HFFc6 (cell line): ENCODE data around the gene TCP11. TPM values are rescaled to one million over a fixed set of nuclear protein-coding genes. Genes with fewer than 3 reads are reported as not detected.

ENCODE experiments used
- DNase-seq: peaks from one replicate; pipeline ENCODE4 v3.0.0-alpha.2; 2018
- H3K27ac Mint-ChIP-seq: 2 replicates; pipeline ENCODE4 v1.8.0; 2020; ENCODE audit warnings: mild to moderate bottlenecking, mixed read lengths
- H3K27me3 Mint-ChIP-seq: 2 replicates; pipeline ENCODE4 v1.8.0; 2021; ENCODE audit warnings: mild to moderate bottlenecking, moderate library complexity, mixed read lengths; ENCODE audit not compliant: insufficient read depth
- H3K36me3 Mint-ChIP-seq: 2 replicates; pipeline ENCODE4 v1.8.0; 2021; ENCODE audit warnings: low read depth, mixed read lengths
- H3K4me1 Mint-ChIP-seq: 2 replicates; pipeline ENCODE4 v1.8.0; 2020; ENCODE audit warnings: low read depth, mixed read lengths
- H3K4me3 Mint-ChIP-seq: 2 replicates; pipeline ENCODE4 v1.8.0; 2020; ENCODE audit warnings: mild to moderate bottlenecking, moderate library complexity, mixed read lengths
- H3K9me3 Mint-ChIP-seq: 2 replicates; pipeline ENCODE4 v1.8.0; 2020; ENCODE audit warnings: mild to moderate bottlenecking, mixed read lengths
- CTCF ChIP-seq: fragments of 200-600 bp; sonication (generic); IDR thresholded peaks from 2 replicates; pipeline ENCODE4 v1.5.0; 2021; ENCODE audit warnings: antibody characterized with exemption, mild to moderate bottlenecking
- total RNA-seq, 6 experiments: library from RNA; stranded (reverse); fragmentation: NEBNext Ultra II Directional; extraction: Animal tissue kit (Norgen Biotek cat#: 25700); gene quantifications; 2 replicates in 1 of 6; 3 replicates in 5 of 6; pipeline ENCODE4 v1.2.3, GENCODE V29; 2021

TCP11 gene
- total RNA-seq, 6 experiments from 2014 or later, result 0.31 to 0.70 (median 0.37) TPM

DNA sequence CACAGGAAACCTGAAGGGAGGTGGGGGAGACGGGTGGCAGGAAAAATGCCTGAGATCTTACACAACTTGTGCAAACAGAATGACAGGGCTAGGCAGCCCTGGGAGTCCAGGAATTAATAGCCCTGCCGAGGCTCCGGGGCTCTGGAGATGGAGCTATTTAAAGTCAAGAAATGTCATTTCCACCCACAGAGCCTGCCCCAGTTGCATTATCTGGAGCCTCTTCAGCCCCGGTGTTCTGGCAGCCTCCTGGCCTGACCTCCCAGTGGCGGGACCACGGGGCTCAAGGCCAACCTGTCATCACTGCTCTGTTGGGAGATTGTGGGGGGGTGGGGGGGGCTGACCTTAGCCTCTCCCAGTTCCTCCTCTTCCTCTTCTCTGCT is 44.2 kb upstream of the TCP11 start:
- no peaks in the 10 kb centered on the region for H3K9me3 Mint-ChIP-seq
- H3K36me3 Mint-ChIP-seq, result no peaks in the 10 kb centered on the region
- peaks cover 3% of the 10 kb centered on the region; the same call in 1 of the 2 replicates for H3K27me3 Mint-ChIP-seq
- DNase-seq, result peak; percentile 50
- H3K4me3 Mint-ChIP-seq, result peak overlapping the region; percentile 23; the same call in 1 of the 2 replicates
- H3K4me1 Mint-ChIP-seq, result peaks cover 69% of the 10 kb centered on the region
- peak overlapping the region; percentile 85 for H3K27ac Mint-ChIP-seq
- no peak for TF ChIP-seq CTCF

DNA sequence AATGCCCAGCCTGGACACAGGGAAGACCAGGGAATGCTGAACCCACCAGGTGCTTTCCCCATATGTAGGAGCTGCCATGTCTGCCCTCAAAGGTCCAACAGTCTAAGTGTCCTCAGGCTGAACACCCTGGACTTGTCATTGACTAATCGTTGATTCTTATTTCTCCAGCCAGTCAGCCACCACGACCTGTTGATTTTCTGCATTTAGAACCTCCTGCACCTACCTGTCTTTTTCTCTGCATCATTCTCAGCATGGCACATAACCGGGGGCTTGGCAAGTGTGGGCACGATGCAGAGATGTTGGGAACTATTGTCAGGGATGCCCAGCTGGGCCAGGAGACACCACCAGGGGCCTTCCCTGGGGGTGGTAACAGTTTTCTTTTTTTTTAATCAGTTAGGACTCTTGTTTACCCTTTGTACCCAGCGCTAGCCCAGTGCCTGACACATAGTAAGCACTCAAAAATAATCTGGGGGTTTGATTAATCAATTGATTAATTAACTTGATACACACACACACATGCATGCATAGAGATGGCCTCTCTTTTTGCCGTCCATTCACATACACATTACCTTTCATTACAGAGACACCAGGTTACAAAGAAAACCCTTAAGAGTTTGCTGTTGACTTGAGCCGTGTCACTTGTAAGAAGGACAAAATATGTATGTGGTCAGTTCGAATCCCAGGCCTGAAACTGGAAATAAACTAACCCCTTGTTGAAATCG is 43.6 kb upstream of the TCP11 start:
- Mint-ChIP-seq H3K9me3 (no peaks in the 10 kb centered on the region), H3K4me3 (peak overlapping the region; percentile 23; the same call in 1 of the 2 replicates), H3K27me3 (peaks cover 3% of the 10 kb centered on the region; the same call in 1 of the 2 replicates), H3K27ac (peak overlapping the region; percentile 85), H3K36me3 (no peaks in the 10 kb centered on the region), H3K4me1 (peaks cover 69% of the 10 kb centered on the region)
- DNase-seq, result no peak
- TF ChIP-seq CTCF, result no peak

GRCh38 chr6:35183935-35184334 is 42.8 kb upstream of the TCP11 start:
- peak overlapping the region; percentile 85 for H3K27ac Mint-ChIP-seq
- no peak for TF ChIP-seq CTCF

DNA sequence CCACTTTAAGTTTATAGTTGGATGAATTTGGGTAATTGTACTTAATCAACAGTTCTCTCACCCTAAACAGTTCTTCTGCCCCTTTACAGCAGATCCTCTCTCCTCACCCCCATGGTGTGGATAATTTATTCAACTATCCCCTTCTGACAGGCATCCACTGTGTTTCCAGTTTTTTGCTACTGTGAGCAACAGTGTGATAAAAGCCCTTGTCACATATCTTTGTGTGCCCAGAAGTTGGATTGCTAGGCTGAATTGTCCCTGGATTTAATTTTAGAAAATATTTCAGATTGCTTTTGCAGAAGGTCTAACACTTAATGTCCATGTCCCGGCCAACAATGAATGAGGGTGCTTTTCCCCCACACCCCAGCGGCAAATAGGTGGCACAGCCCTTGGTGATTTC is 42.1 kb upstream of the TCP11 start:
- Mint-ChIP-seq H3K4me3 (no peak overlapping the region), H3K4me1 (peaks cover 77% of the 10 kb centered on the region), H3K27ac (peak overlapping the region; percentile 69), H3K9me3 (no peaks in the 10 kb centered on the region), H3K27me3 (peaks cover 3% of the 10 kb centered on the region; the same call in 1 of the 2 replicates), H3K36me3 (no peaks in the 10 kb centered on the region)
- DNase-seq, result no peak
- no peak for TF ChIP-seq CTCF

More at GRCh38 chr6:35183935-35184334, 42.8 kb upstream of the TCP11 start:
- Mint-ChIP-seq H3K4me1 (peaks cover 72% of the 10 kb centered on the region), H3K36me3 (no peaks in the 10 kb centered on the region), H3K9me3 (no peaks in the 10 kb centered on the region), H3K27me3 (peaks cover 3% of the 10 kb centered on the region; the same call in 1 of the 2 replicates), H3K4me3 (no peak overlapping the region)
- no peak for DNase-seq

DNA sequence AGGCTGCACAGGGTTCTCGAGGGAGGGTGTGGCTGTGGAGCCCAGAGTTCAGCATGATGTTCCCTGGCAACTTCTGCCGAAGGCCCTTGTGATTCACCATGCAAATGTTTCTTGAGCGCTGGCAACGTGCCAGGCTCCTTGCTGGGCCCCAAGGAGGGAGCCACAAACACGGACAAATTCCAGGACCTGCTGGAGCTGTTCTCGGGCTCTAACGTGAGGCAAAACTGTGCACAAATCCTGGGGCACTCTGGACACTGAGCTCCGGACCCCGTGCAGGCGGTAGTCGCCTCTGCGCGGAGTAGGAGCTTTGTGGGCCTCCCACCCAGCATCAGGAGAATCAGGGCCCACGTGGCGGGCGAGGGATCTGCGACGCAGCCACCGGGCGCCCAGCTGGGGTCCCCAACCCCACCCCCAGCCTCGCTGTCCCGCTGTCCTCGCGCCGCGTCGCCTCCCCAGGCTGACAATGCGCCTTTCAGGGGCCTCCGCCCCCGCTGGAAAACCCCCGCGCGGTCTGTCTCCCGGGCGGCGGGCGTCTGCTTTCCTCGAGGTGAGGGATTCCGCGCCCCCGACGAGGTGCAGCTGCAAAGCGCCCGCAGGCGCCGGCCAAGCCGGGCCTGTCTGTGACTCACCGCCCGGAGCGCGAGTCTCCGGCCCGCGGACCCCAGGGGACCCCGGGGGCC is 40.9 kb upstream of the TCP11 start:
- DNase-seq, result peak; percentile 77
- Mint-ChIP-seq H3K27ac (peak overlapping the region; percentile 95), H3K9me3 (no peaks in the 10 kb centered on the region), H3K4me3 (peak overlapping the region; percentile 75), H3K4me1 (peaks cover 90% of the 10 kb centered on the region), H3K36me3 (no peaks in the 10 kb centered on the region), H3K27me3 (no peaks in the 10 kb centered on the region)
- no peak for TF ChIP-seq CTCF
